HG03060 (cell line): Measurements from ENCODE around the gene APOBEC3G.

Experiments
- ATAC-seq: cut with Tn5 transposase; IDR thresholded peaks from one replicate; pipeline ENCODE4 v1.9.1; 2021; ENCODE audit warnings: low read depth, moderate number of reproducible peaks; ENCODE audit not compliant: unreplicated experiment

The APOBEC3G gene

GRCh38 chr22:39120983-39121382, 43.9 kb downstream of the APOBEC3G start:
- ATAC-seq: no peak

- ATAC-seq: no peak
Observed at GRCh38 chr22:39122772-39123470, 45.8 kb downstream of the APOBEC3G start.

- ATAC-seq: no peak
Observed at GRCh38 chr22:39123751-39124581, 46.9 kb downstream of the APOBEC3G start.

GRCh38 chr22:39125622-39126021, 48.5 kb downstream of the APOBEC3G start:
- no peak for ATAC-seq

GRCh38 chr22:39128508-39128907, 51.4 kb downstream of the APOBEC3G start:
- ATAC-seq: no peak

- no peak for ATAC-seq
Observed at GRCh38 chr22:39129081-39129480, 52.0 kb downstream of the APOBEC3G start.

- ATAC-seq: no peak
Observed at GRCh38 chr22:39129746-39130145, 52.7 kb downstream of the APOBEC3G start.

GRCh38 chr22:39130152-39130704, 53.2 kb downstream of the APOBEC3G start:
- ATAC-seq: no peak

- no peak for ATAC-seq
Observed at GRCh38 chr22:39130892-39131855, 54.1 kb downstream of the APOBEC3G start.

GRCh38 chr22:39132281-39132680, 55.2 kb downstream of the APOBEC3G start:
- no peak for ATAC-seq

- no peak for ATAC-seq
Observed at GRCh38 chr22:39132871-39133524, 55.9 kb downstream of the APOBEC3G start.

- ATAC-seq: no peak
Observed at GRCh38 chr22:39133871-39134270, 56.8 kb downstream of the APOBEC3G start.

GRCh38 chr22:39134366-39135091, 57.5 kb downstream of the APOBEC3G start:
- ATAC-seq: no peak

- ATAC-seq: no peak
Observed at GRCh38 chr22:39135092-39135896, 58.2 kb downstream of the APOBEC3G start.

- ATAC-seq: no peak
Observed at GRCh38 chr22:39136317-39136716, 59.2 kb downstream of the APOBEC3G start.
